HepG2 (cell line): Measurements from ENCODE around the gene OS9. TPM values are rescaled to one million over a fixed set of nuclear protein-coding genes. Genes with fewer than 3 reads are reported as not detected.

ENCODE experiments used
- ATAC-seq: fragments of 200-7000 bp; cut with Tn5 transposase; 3 replicates; pipeline ENCODE4 v1.9.1; 2020; ENCODE audit warnings: mild to moderate bottlenecking, moderate library complexity
- BruUV-seq: library from RNA; stranded (reverse); fragments of 400-500 nt; replicated peaks from 2 replicates; lab custom pipeline; 2021; lab: Mats Ljungman, UMichigan
- CTCF ChIA-PET: fragments of 300-600 bp; formaldehyde crosslinking; extraction: SDS; loops from one replicate; lab custom pipeline; 2021; ENCODE audit warnings: low total read pairs, inconsistent platforms, low intra/inter-chr PET ratio; lab: Yijun Ruan, JAX
- POLR2A ChIA-PET: fragments of 350-600 bp; sonication (Branson Sonifier 250); formaldehyde crosslinking; loops from one replicate; lab custom pipeline; 2020; ENCODE audit warnings: antibody characterized with exemption, inconsistent platforms; lab: Yijun Ruan, JAX
- DNase-seq: peaks from one replicate; pipeline ENCODE4 v3.0.0-alpha.2; 2015; ENCODE audit warnings: low spot score
- FAIRE-seq: peaks from 3 replicates; lab custom pipeline; 2011; peaks lifted over from hg19 to GRCh38; lab: Jason Lieb, UNC
- H2AFZ ChIP-seq: one replicate; pipeline ENCODE4 v1.6.1; 2011; ENCODE audit warnings: low read length, inconsistent platforms
- H3K27ac ChIP-seq: fragments of 300-600 bp; 3 replicates; pipeline ENCODE4 v1.8.0; 2011; ENCODE audit warnings: mixed run types, mild to moderate bottlenecking, mixed read lengths, low read length, inconsistent platforms; ENCODE audit not compliant: insufficient read depth; ENCODE audit errors: extremely low read length
- H3K27me3 ChIP-seq, 2 experiments: fragments of 200-600 bp in 1 of 2; 2 replicates in 1 of 2; 3 replicates in 1 of 2; pipeline versions ENCODE4 v1.6.0 to v1.8.0; 2011; ENCODE audit warnings: low read length in 2 of 2, mild to moderate bottlenecking in 2 of 2, moderate library complexity in 2 of 2, inconsistent platforms in 1 of 2; ENCODE audit not compliant: insufficient read depth in 2 of 2, control insufficient read depth in 1 of 2
- H3K36me3 ChIP-seq, 2 experiments: fragments of 200-600 bp in 1 of 2; replicated peaks in 1 of 2; 2 replicates in 1 of 2; 3 replicates in 1 of 2; pipeline versions ENCODE4 v1.5.1 to v1.8.0; 2011; ENCODE audit warnings: low read length in 2 of 2, inconsistent platforms in 1 of 2; ENCODE audit not compliant: insufficient read depth in 2 of 2, control insufficient read depth in 1 of 2
- H3K4me1 ChIP-seq: 2 replicates; pipeline ENCODE4 v1.5.1; 2012; ENCODE audit warnings: low read length, inconsistent platforms; ENCODE audit not compliant: insufficient read depth
- H3K4me2 ChIP-seq: 2 replicates; pipeline ENCODE4 v1.6.0; 2011; ENCODE audit warnings: low read depth, low read length, inconsistent platforms
- H3K4me3 ChIP-seq, 3 experiments: fragments of 200-600 bp in 1 of 3; sonication (generic), shearing (Covaris generic) in 1 of 3; replicated peaks in 1 of 3; 2 replicates each; pipeline ENCODE4 v1.5.1; 2011 to 2016; ENCODE audit warnings: low read length in 3 of 3, inconsistent platforms in 2 of 3, low read depth in 2 of 3, mild to moderate bottlenecking in 2 of 3, control low read depth in 1 of 3, mixed read lengths in 1 of 3; ENCODE audit not compliant: insufficient read depth in 1 of 3
- H3K79me2 ChIP-seq: one replicate; pipeline ENCODE4 v1.6.1; 2011; ENCODE audit warnings: low read length, inconsistent platforms; ENCODE audit not compliant: insufficient read depth
- H3K9ac ChIP-seq: 2 replicates; pipeline ENCODE4 v1.6.0; 2011; ENCODE audit warnings: mild to moderate bottlenecking, low read depth, low read length, inconsistent platforms; ENCODE audit not compliant: insufficient read depth
- H3K9me3 ChIP-seq: 2 replicates; pipeline ENCODE4 v1.5.1; 2012; ENCODE audit warnings: mild to moderate bottlenecking, low read length
- H4K20me1 ChIP-seq: 2 replicates; pipeline ENCODE4 v1.6.0; 2011; ENCODE audit warnings: inconsistent platforms, mild to moderate bottlenecking, low read length, moderate library complexity; ENCODE audit not compliant: insufficient read depth
- FOXJ3 ChIP-seq: sonication (generic); formaldehyde crosslinking; IDR thresholded peaks from 2 replicates; pipeline ENCODE4 v1.4.0; 2020; ENCODE audit warnings: missing genetic modification reagents, mild to moderate bottlenecking, borderline replicate concordance
- PCBP2 ChIP-seq: fragments of 200-400 bp; formaldehyde crosslinking; optimal IDR thresholded peaks from 2 replicates; pipeline ENCODE3; 2018; ENCODE audit warnings: low read length, low read depth; ENCODE audit not compliant: poor library complexity, severe bottlenecking
- PLRG1 ChIP-seq: fragments of 450-650 bp; conservative IDR thresholded peaks from 2 replicates; pipeline ENCODE4 v1.6.1; 2016
- POLR2AphosphoS2 ChIP-seq: IDR thresholded peaks from 2 replicates; pipeline ENCODE4 v1.6.1; 2011; ENCODE audit warnings: low read depth, low read length, improper control_type of control experiment
- POLR2G ChIP-seq: fragments of 200-400 bp; formaldehyde crosslinking; IDR thresholded peaks from 2 replicates; pipeline ENCODE4 v1.6.1; 2018; ENCODE audit warnings: mild to moderate bottlenecking, low read depth, low read length, moderate library complexity
- RAD21 ChIP-seq: fragments of 450-650 bp; formaldehyde crosslinking; IDR thresholded peaks from 2 replicates; pipeline ENCODE4 v1.5.0; 2020; ENCODE audit warnings: mild to moderate bottlenecking
- SP140L ChIP-seq: sonication (generic); formaldehyde crosslinking; IDR thresholded peaks from 2 replicates; pipeline ENCODE4 v1.4.0; 2020; ENCODE audit warnings: missing genetic modification reagents, borderline replicate concordance
- ZBTB1 ChIP-seq: sonication (generic); formaldehyde crosslinking; IDR thresholded peaks from 2 replicates; pipeline ENCODE4 v1.4.0; 2020; ENCODE audit warnings: missing genetic modification reagents, borderline replicate concordance
- ZMAT3 ChIP-seq: sonication (generic); formaldehyde crosslinking; conservative IDR thresholded peaks from 2 replicates; pipeline ENCODE4 v1.7.0; 2021; ENCODE audit warnings: missing genetic modification reagents
- ZNF121 ChIP-seq: sonication (generic); formaldehyde crosslinking; IDR thresholded peaks from 2 replicates; pipeline ENCODE4 v1.5.0; 2020; ENCODE audit warnings: mild to moderate bottlenecking, missing genetic modification reagents
- ZNF180 ChIP-seq: sonication (generic); formaldehyde crosslinking; IDR thresholded peaks from 2 replicates; pipeline ENCODE4 v1.4.0; 2020; ENCODE audit warnings: low read depth, missing genetic modification reagents, borderline replicate concordance
- ZNF382 ChIP-seq: sonication (generic); formaldehyde crosslinking; IDR thresholded peaks from 2 replicates; pipeline ENCODE4 v1.5.0; 2020; ENCODE audit warnings: missing genetic modification reagents, mild to moderate bottlenecking, borderline replicate concordance
- ZNF598 ChIP-seq: sonication (generic); formaldehyde crosslinking; IDR thresholded peaks from 2 replicates; pipeline ENCODE4 v1.5.1; 2020; ENCODE audit warnings: mild to moderate bottlenecking, missing genetic modification reagents, borderline replicate concordance
- WGBS: methylation state at CpG from one replicate; pipeline ENCODE4 v1.1.6; 2017; ENCODE audit warnings: low lambda C conversion rate; 5-methylcytosine and 5-hydroxymethylcytosine counted together
- in situ Hi-C: cut with HindIII; loops from 2 replicates; pipeline ENCODE4 v1.10.0; 2017; ENCODE audit warnings: low pct_unique_long_range_greater_than_20kb; ENCODE audit not compliant: extremely low pct_ligation_motif_present
- intact Hi-C: fragments of 100-400 bp; cut with micrococcal nuclease; formaldehyde crosslinking; loops from one replicate; pipeline ENCODE4 v1.10.0; 2022; ENCODE audit not compliant: unreplicated experiment
- polyA plus RNA-seq, 8 experiments: library from polyadenylated mRNA; depleted of rRNA in 3 of 8; stranded (reverse) in 7 of 8; unstranded in 1 of 8; fragments of >200 nt; fragmentation: Illumina TruSeq in 4 of 8; extraction: Trizol in 4 of 8; gene quantifications; 2 replicates each; pipeline versions ENCODE4 v1.2.1 to v1.2.3, GENCODE V29; 2011 to 2016; ENCODE audit warnings: low read depth in 4 of 8, missing spikeins in 1 of 8, mixed read lengths in 1 of 8; ENCODE audit not compliant: insufficient read depth in 1 of 8
- total RNA-seq, 5 experiments: library from RNA; depleted of rRNA; stranded (reverse); fragments of >200 nt; fragmentation: Illumina TruSeq; extraction: Trizol; gene quantifications; 2 replicates each; pipeline ENCODE4 v1.2.3, GENCODE V29; 2016; ENCODE audit warnings: low read depth in 1 of 5
- TF ChIP-seq, protein P1 (sequence below): sonication (generic); formaldehyde crosslinking; IDR thresholded peaks from 2 replicates; pipeline ENCODE4 v1.5.1; 2020; ENCODE audit warnings: missing genetic modification reagents, mild to moderate bottlenecking, borderline replicate concordance

Gene OS9
- total and polyA plus RNA-seq, 2 of the 13 experiments (the other 11 are each of a cell fraction or from before 2014, with no cell fraction given), result 156 to 206 TPM

DNA sequence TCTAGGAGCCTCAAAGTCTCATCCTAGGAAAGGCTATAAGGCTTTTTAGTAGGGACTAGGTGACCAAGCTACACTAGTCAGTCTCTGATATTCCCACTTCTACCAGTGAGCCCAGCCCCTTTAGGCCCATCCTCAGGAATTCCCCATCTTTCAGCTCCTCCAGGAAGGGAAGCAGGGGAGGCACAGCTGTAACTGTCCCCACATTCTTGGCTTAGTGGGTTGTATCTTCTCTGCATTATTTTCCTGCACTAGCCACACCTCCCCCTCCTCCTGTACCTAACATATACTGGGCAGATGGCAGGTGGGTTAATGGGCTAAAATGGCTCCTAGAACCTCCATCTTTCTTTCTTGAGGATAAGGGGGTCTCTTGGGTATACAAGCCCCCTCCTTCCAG, 73.4 kb downstream of the OS9 start:
- Histone ChIP-seq H3K4me2 (no peak overlapping the region), H3K27ac (no peak overlapping the region)
- in situ Hi-C loops, result no loop called here

DNA sequence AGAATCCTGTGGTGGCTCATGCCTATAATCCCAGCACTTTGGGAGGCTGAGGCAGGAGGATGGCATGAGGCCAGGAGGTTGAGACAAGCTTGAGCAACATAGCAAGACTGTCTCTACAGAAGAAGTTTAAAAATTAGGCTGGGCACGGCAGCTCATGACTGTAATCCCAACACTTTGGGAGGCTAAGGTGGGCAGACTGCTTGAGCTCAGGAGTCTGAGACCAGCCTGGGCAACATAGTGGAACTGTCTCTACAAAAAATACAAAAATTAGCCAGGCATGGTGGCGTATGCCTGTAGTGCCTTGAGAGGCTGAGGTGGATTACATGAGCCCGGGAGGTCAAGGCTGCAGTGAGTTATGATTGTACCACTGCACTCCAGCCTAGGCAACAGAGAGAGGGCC, 73.9 kb downstream of the OS9 start:
- ChIA-PET POLR2A (no interaction called here), CTCF (no interaction called here)
- DNase-seq, result no peak
- in situ Hi-C loops, result no loop called here
- Histone ChIP-seq H2AFZ (no peak overlapping the region), H4K20me1 (no peaks in the 10 kb centered on the region), H3K79me2 (peaks cover 14% of the 10 kb centered on the region), H3K27me3 (peaks cover 0 to 6% of the 10 kb centered on the region in 2 experiments; a peak in 2 of 5 replicates), H3K4me2 (no peak overlapping the region), H3K27ac (no peak overlapping the region), H3K36me3 (peaks cover 14 to 18% of the 10 kb centered on the region in 2 experiments), H3K9ac (no peak overlapping the region), H3K4me1 (peaks cover 36% of the 10 kb centered on the region), H3K9me3 (no peaks in the 10 kb centered on the region), H3K4me3 (no peak overlapping the region)
- TF ChIP-seq ZNF121 (CRISPR knock-in tag) (no peak), FOXJ3 (no peak), ZBTB1 (CRISPR knock-in tag) (no peak), RAD21 (CRISPR knock-in tag) (no peak), ZNF180 (CRISPR knock-in tag) (no peak), PCBP2 (no peak), SP140L (no peak), ZMAT3 (CRISPR knock-in tag) (no peak), PLRG1 (no peak), ZNF382 (CRISPR knock-in tag) (no peak)
- TF ChIP-seq, protein P1, sequence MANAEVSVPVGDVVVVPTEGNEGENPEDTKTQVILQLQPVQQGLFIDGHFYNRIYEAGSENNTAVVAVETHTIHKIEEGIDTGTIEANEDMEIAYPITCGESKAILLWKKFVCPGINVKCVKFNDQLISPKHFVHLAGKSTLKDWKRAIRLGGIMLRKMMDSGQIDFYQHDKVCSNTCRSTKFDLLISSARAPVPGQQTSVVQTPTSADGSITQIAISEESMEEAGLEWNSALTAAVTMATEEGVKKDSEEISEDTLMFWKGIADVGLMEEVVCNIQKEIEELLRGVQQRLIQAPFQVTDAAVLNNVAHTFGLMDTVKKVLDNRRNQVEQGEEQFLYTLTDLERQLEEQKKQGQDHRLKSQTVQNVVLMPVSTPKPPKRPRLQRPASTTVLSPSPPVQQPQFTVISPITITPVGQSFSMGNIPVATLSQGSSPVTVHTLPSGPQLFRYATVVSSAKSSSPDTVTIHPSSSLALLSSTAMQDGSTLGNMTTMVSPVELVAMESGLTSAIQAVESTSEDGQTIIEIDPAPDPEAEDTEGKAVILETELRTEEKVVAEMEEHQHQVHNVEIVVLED (CRISPR knock-in tag), result no peak
- ATAC-seq, result no peak
- no peak for FAIRE-seq
- intact Hi-C loops, result no loop called here
- BruUV-seq, result no TSS peak
- WGBS, result 88% methylated on average over 3 of the region's 3 CpGs

More for the DNA sequence above, 73.4 kb downstream of the OS9 start:
- FAIRE-seq, result no peak
- Histone ChIP-seq H3K9ac (no peak overlapping the region), H3K4me1 (peaks cover 36% of the 10 kb centered on the region), H4K20me1 (no peaks in the 10 kb centered on the region), H2AFZ (no peak overlapping the region), H3K4me3 (no peak overlapping the region)
- intact Hi-C loops, result no loop called here
- POLR2A ChIA-PET, result interaction anchor here (2.0 kb wide), 1 partner anchor 11 kb away, joined by 9 read pairs; no protein-coding TSS in a partner anchor
- BruUV-seq, result no TSS peak
- no peak for TF ChIP-seq ZNF598 (CRISPR knock-in tag)
- TF ChIP-seq POLR2AphosphoS2, result peak; percentile 44; the same call in 1 of the 2 replicates
- TF ChIP-seq POLR2G, result 0 out of 2 replicates have a peak, but pooled peaks have one; percentile 3
- TF ChIP-seq, all 625 proteins: peak for 2
- peaks cover 13% of the 10 kb centered on the region for H3K79me2 ChIP-seq
- H3K9me3 ChIP-seq, result no peaks in the 10 kb centered on the region
- CTCF ChIA-PET, result no interaction called here
- peaks cover 0 to 6% of the 10 kb centered on the region in 2 experiments; a peak in 2 of 5 replicates for H3K27me3 ChIP-seq
- ATAC-seq (no peak), DNase-seq (no peak)
- peaks cover 14 to 18% of the 10 kb centered on the region in 2 experiments for H3K36me3 ChIP-seq
